ACC112 (cell line): ENCODE results near the gene SENP7.
"Not testable (repeated sequence)": the region's sequence is repeated elsewhere in the genome, so short reads cannot be mapped to it uniquely, and the experiment has no call there.

ENCODE experiments used
- H2AFZ ChIP-seq: fragments of 200-600 bp; sonication (generic); one replicate; pipeline ENCODE4 v1.6.0; 2017; ENCODE audit warnings: antibody characterized with exemption, low read length; ENCODE audit not compliant: unreplicated experiment
- H3K27ac ChIP-seq: fragments of 200-600 bp; sonication (generic); 2 replicates; pipeline ENCODE4 v1.5.1; 2014; ENCODE audit warnings: low read depth, mild to moderate bottlenecking, antibody characterized with exemption, low read length, moderate library complexity
- H3K27me3 ChIP-seq: fragments of 200-600 bp; sonication (generic); 2 replicates; pipeline ENCODE4 v1.6.1; 2014; ENCODE audit warnings: mild to moderate bottlenecking, antibody characterized with exemption, low read length, moderate library complexity, mixed read lengths; ENCODE audit not compliant: insufficient read depth
- H3K36me3 ChIP-seq: fragments of 200-600 bp; sonication (generic); 2 replicates; pipeline ENCODE4 v1.6.1; 2016; ENCODE audit warnings: mild to moderate bottlenecking, antibody characterized with exemption, low read length, moderate library complexity, mixed read lengths; ENCODE audit not compliant: insufficient read depth
- H3K4me1 ChIP-seq: fragments of 200-600 bp; sonication (generic); one replicate; pipeline ENCODE4 v1.6.1; 2016; ENCODE audit warnings: low read length, mixed read lengths; ENCODE audit not compliant: insufficient read depth, unreplicated experiment, control insufficient read depth
- H3K4me3 ChIP-seq: fragments of 200-600 bp; sonication (generic); 2 replicates; pipeline ENCODE4 v1.5.1; 2014; ENCODE audit warnings: mild to moderate bottlenecking, low read depth, low read length
- H3K79me2 ChIP-seq: fragments of 200-600 bp; sonication (generic); one replicate; pipeline ENCODE4 v1.6.0; 2016; ENCODE audit warnings: low read length; ENCODE audit not compliant: control insufficient read depth, unreplicated experiment, insufficient read depth

The SENP7 gene

GRCh38 chr3:101453961-101454360 is 59.1 kb downstream of the SENP7 start:
- Histone ChIP-seq H3K27me3 (no peaks in the 10 kb centered on the region), H3K4me1 (no peaks in the 10 kb centered on the region), H2AFZ (no peak overlapping the region), H3K27ac (no peak overlapping the region), H3K79me2 (no peaks in the 10 kb centered on the region), H3K36me3 (no peaks in the 10 kb centered on the region), H3K4me3 (no peak overlapping the region)

- not testable (repeated sequence) for H2AFZ ChIP-seq, H3K27me3 ChIP-seq, H3K27ac ChIP-seq, H3K36me3 ChIP-seq, H3K4me1 ChIP-seq, H3K79me2 ChIP-seq, H3K4me3 ChIP-seq
These were observed 74.4 kb downstream of the SENP7 start for GRCh38 chr3:101438641-101439040.

- Histone ChIP-seq H3K27ac (no peak overlapping the region), H2AFZ (no peak overlapping the region), H3K36me3 (no peaks in the 10 kb centered on the region), H3K27me3 (no peaks in the 10 kb centered on the region), H3K4me3 (no peak overlapping the region), H3K79me2 (peaks cover 2% of the 10 kb centered on the region), H3K4me1 (no peaks in the 10 kb centered on the region)
These were observed 79.4 kb downstream of the SENP7 start for GRCh38 chr3:101433652-101434051.

- Histone ChIP-seq H3K4me1 (no peaks in the 10 kb centered on the region), H3K79me2 (no peaks in the 10 kb centered on the region), H3K36me3 (no peaks in the 10 kb centered on the region), H3K27ac (no peak overlapping the region), H3K4me3 (no peak overlapping the region), H3K27me3 (no peaks in the 10 kb centered on the region), H2AFZ (no peak overlapping the region)
These were observed 88.8 kb downstream of the SENP7 start for GRCh38 chr3:101423984-101424888.

GRCh38 chr3:101418851-101419250 is 94.2 kb downstream of the SENP7 start:
- Histone ChIP-seq H3K79me2 (no peaks in the 10 kb centered on the region), H3K4me1 (no peaks in the 10 kb centered on the region), H3K27me3 (no peaks in the 10 kb centered on the region), H3K36me3 (no peaks in the 10 kb centered on the region), H3K4me3 (no peak overlapping the region), H3K27ac (no peak overlapping the region), H2AFZ (no peak overlapping the region)

- Histone ChIP-seq H3K79me2 (no peaks in the 10 kb centered on the region), H2AFZ (no peak overlapping the region), H3K36me3 (no peaks in the 10 kb centered on the region), H3K4me3 (no peak overlapping the region), H3K4me1 (no peaks in the 10 kb centered on the region), H3K27ac (no peak overlapping the region), H3K27me3 (no peaks in the 10 kb centered on the region)
These were observed 98.9 kb downstream of the SENP7 start for GRCh38 chr3:101414121-101414520.

- Histone ChIP-seq H3K27me3 (no peaks in the 10 kb centered on the region), H3K36me3 (no peaks in the 10 kb centered on the region), H3K4me1 (no peaks in the 10 kb centered on the region), H3K4me3 (no peak overlapping the region), H3K79me2 (no peaks in the 10 kb centered on the region), H2AFZ (no peak overlapping the region), H3K27ac (no peak overlapping the region)
These were observed 99.4 kb downstream of the SENP7 start for GRCh38 chr3:101413656-101414055.

GRCh38 chr3:101391413-101391950 is 121.5 kb downstream of the SENP7 start:
- H3K36me3 ChIP-seq = no peaks in the 10 kb centered on the region
- H3K79me2 ChIP-seq = no peaks in the 10 kb centered on the region
- no peak overlapping the region for H3K4me3 ChIP-seq
- H2AFZ ChIP-seq = no peak overlapping the region
- no peak overlapping the region for H3K27ac ChIP-seq
- H3K27me3 ChIP-seq = no peaks in the 10 kb centered on the region
- H3K4me1 ChIP-seq = no peaks in the 10 kb centered on the region

GRCh38 chr3:101388706-101389105 is 124.3 kb downstream of the SENP7 start:
- Histone ChIP-seq H3K79me2 (no peaks in the 10 kb centered on the region), H3K36me3 (no peaks in the 10 kb centered on the region), H2AFZ (no peak overlapping the region), H3K27me3 (no peaks in the 10 kb centered on the region), H3K4me1 (no peaks in the 10 kb centered on the region), H3K27ac (no peak overlapping the region), H3K4me3 (no peak overlapping the region)

GRCh38 chr3:101387351-101387750 is 125.7 kb downstream of the SENP7 start:
- Histone ChIP-seq H3K27ac (no peak overlapping the region), H3K27me3 (no peaks in the 10 kb centered on the region), H3K79me2 (no peaks in the 10 kb centered on the region), H3K4me3 (no peak overlapping the region), H3K4me1 (no peaks in the 10 kb centered on the region), H2AFZ (no peak overlapping the region), H3K36me3 (no peaks in the 10 kb centered on the region)

GRCh38 chr3:101384426-101384825 is 128.6 kb downstream of the SENP7 start:
- no peaks in the 10 kb centered on the region for H3K27me3 ChIP-seq
- H2AFZ ChIP-seq = no peak overlapping the region
- H3K36me3 ChIP-seq = no peaks in the 10 kb centered on the region
- H3K27ac ChIP-seq = no peak overlapping the region
- no peaks in the 10 kb centered on the region for H3K79me2 ChIP-seq
- peaks cover 5% of the 10 kb centered on the region for H3K4me1 ChIP-seq
- H3K4me3 ChIP-seq = no peak overlapping the region
